GM12875 (cell line): Measurements from ENCODE around the gene FKBP15.
"Not testable (repeated sequence)": the region's sequence is repeated elsewhere in the genome, so short reads cannot be mapped to it uniquely, and the experiment has no call there.

Experiments used
- H3K4me3 ChIP-seq: one replicate; pipeline ENCODE4 v1.5.1; 2011; ENCODE audit warnings: low read depth, low read length, control low read depth
- CTCF ChIP-seq: IDR thresholded peaks from 2 replicates; pipeline ENCODE4 v1.5.1; 2011; ENCODE audit warnings: low read depth, mild to moderate bottlenecking, control low read depth, inconsistent platforms, low read length, moderate library complexity, borderline replicate concordance; ENCODE audit not compliant: insufficient read depth

The FKBP15 gene

GRCh38 chr9:113137196-113138168 lies 83.6 kb downstream of the FKBP15 start:
- no peak for TF ChIP-seq CTCF
- H3K4me3 ChIP-seq = no peak overlapping the region

- no peak overlapping the region for H3K4me3 ChIP-seq
- no peak for TF ChIP-seq CTCF
Observed at GRCh38 chr9:113131689-113132151, 89.4 kb downstream of the FKBP15 start.

- no peak overlapping the region for H3K4me3 ChIP-seq
- TF ChIP-seq CTCF = no peak
Observed at GRCh38 chr9:113129884-113130283, 91.2 kb downstream of the FKBP15 start.

GRCh38 chr9:113129466-113129865 lies 91.6 kb downstream of the FKBP15 start:
- TF ChIP-seq CTCF = no peak
- no peak overlapping the region for H3K4me3 ChIP-seq

GRCh38 chr9:113125386-113126035 lies 95.6 kb downstream of the FKBP15 start:
- H3K4me3 ChIP-seq = no peak overlapping the region
- no peak for TF ChIP-seq CTCF

- not testable (repeated sequence) for H3K4me3 ChIP-seq
Observed at GRCh38 chr9:113118829-113119228, 102.2 kb downstream of the FKBP15 start.
